ENCODE data around the gene PLG. TPM values are rescaled to one million over a fixed set of nuclear protein-coding genes. Genes with fewer than 3 reads are reported as not detected.

The PLG gene
- total and polyA plus RNA-seq, 2 experiments from 2014 or later, result 0.29 TPM; not detected in 1

GRCh38 chr6:160755165-160755564 is 53.1 kb downstream of the PLG start:
- no peak overlapping the region for H3K9ac ChIP-seq
- TF ChIP-seq EZH2 (IDR thresholded peaks at IDR 0.05; ENCODE audit: insufficient read depth, poor library complexity, severe bottlenecking) (no peak), EZH2phosphoT487 (IDR thresholded peaks at IDR 0.05; ENCODE audit: insufficient read depth, low read depth) (no peak)
- no peaks in the 10 kb centered on the region for H3F3A ChIP-seq (ENCODE audit: insufficient read depth)
- H2AFZ ChIP-seq, result no peak overlapping the region
- peaks cover 3% of the 10 kb centered on the region for H3K27me3 ChIP-seq (replicated peaks; ENCODE audit: insufficient read depth)
- H3K9me3 ChIP-seq (ENCODE audit: low read depth), result no peaks in the 10 kb centered on the region
- no peak overlapping the region for H3K4me2 ChIP-seq (ENCODE audit: unreplicated experiment)
- no peak overlapping the region for H3K4me3 ChIP-seq
- 0 to 1% methylated on average over 2 of the region's 2 CpGs for WGBS, 2 experiments (ENCODE audit: low coverage in 1 of 2, low lambda C conversion rate in 2 of 2, missing lambda C conversion rate in 2 of 2)
- H3K79me2 ChIP-seq (ENCODE audit: insufficient read depth), result no peaks in the 10 kb centered on the region
- DNase-seq, result no peak
- H3K9me2 ChIP-seq (ENCODE audit: insufficient read depth), result no peaks in the 10 kb centered on the region
- H3K36me3 ChIP-seq (ENCODE audit: low read depth), result no peaks in the 10 kb centered on the region
- H3K27ac ChIP-seq, result no peak overlapping the region
- no peaks in the 10 kb centered on the region for H3K4me1 ChIP-seq (ENCODE audit: insufficient read depth)
- H4K20me1 ChIP-seq (ENCODE audit: insufficient read depth), result no peaks in the 10 kb centered on the region
- in situ Hi-C loops (cut with MboI), result no loop called here

GRCh38 chr6:160756021-160756420 is 54.0 kb downstream of the PLG start:
- H3K4me1 ChIP-seq (ENCODE audit: insufficient read depth), result no peaks in the 10 kb centered on the region
- in situ Hi-C loops (cut with MboI), result no loop called here
- no peak overlapping the region for H3K4me3 ChIP-seq
- no peaks in the 10 kb centered on the region for H3K79me2 ChIP-seq (ENCODE audit: insufficient read depth)
- no peak overlapping the region for H3K27ac ChIP-seq
- WGBS, 2 experiments (ENCODE audit: low coverage in 1 of 2, low lambda C conversion rate in 2 of 2, missing lambda C conversion rate in 2 of 2), result 31 to 37% methylated on average over 1 of the region's 1 CpG
- no peak overlapping the region for H2AFZ ChIP-seq
- DNase-seq, result no peak
- H3K27me3 ChIP-seq (replicated peaks; ENCODE audit: insufficient read depth), result peaks cover 3% of the 10 kb centered on the region
- no peak for TF ChIP-seq EZH2phosphoT487 (IDR thresholded peaks at IDR 0.05; ENCODE audit: insufficient read depth, low read depth)
- no peak for TF ChIP-seq EZH2 (IDR thresholded peaks at IDR 0.05; ENCODE audit: insufficient read depth, poor library complexity, severe bottlenecking)
- H3K9me3 ChIP-seq (ENCODE audit: low read depth), result no peaks in the 10 kb centered on the region
- no peaks in the 10 kb centered on the region for H3K36me3 ChIP-seq (ENCODE audit: low read depth)
- no peaks in the 10 kb centered on the region for H3F3A ChIP-seq (ENCODE audit: insufficient read depth)
- H4K20me1 ChIP-seq (ENCODE audit: insufficient read depth), result no peaks in the 10 kb centered on the region
- H3K9me2 ChIP-seq (ENCODE audit: insufficient read depth), result no peaks in the 10 kb centered on the region
- no peak overlapping the region for H3K4me2 ChIP-seq (ENCODE audit: unreplicated experiment)
- H3K9ac ChIP-seq, result no peak overlapping the region

- H3K79me2 ChIP-seq (ENCODE audit: insufficient read depth), result no peaks in the 10 kb centered on the region
- no peak for TF ChIP-seq EZH2phosphoT487 (IDR thresholded peaks at IDR 0.05; ENCODE audit: insufficient read depth, low read depth)
- no peak for TF ChIP-seq EZH2 (IDR thresholded peaks at IDR 0.05; ENCODE audit: insufficient read depth, poor library complexity, severe bottlenecking)
- no peak overlapping the region for H2AFZ ChIP-seq
- H3K9ac ChIP-seq, result no peak overlapping the region
- H3K9me3 ChIP-seq (ENCODE audit: low read depth), result no peaks in the 10 kb centered on the region
- no peaks in the 10 kb centered on the region for H3F3A ChIP-seq (ENCODE audit: insufficient read depth)
- no peak overlapping the region for H3K27ac ChIP-seq
- DNase-seq, result no peak
- no peak overlapping the region for H3K4me2 ChIP-seq (ENCODE audit: unreplicated experiment)
- H4K20me1 ChIP-seq (ENCODE audit: insufficient read depth), result no peaks in the 10 kb centered on the region
- no peak overlapping the region for H3K4me3 ChIP-seq
- no peaks in the 10 kb centered on the region for H3K9me2 ChIP-seq (ENCODE audit: insufficient read depth)
- H3K27me3 ChIP-seq (replicated peaks; ENCODE audit: insufficient read depth), result peaks cover 3% of the 10 kb centered on the region
- in situ Hi-C loops (cut with MboI), result no loop called here
- no peaks in the 10 kb centered on the region for H3K36me3 ChIP-seq (ENCODE audit: low read depth)
- no peaks in the 10 kb centered on the region for H3K4me1 ChIP-seq (ENCODE audit: insufficient read depth)
- 35 to 42% methylated on average over 4 of the region's 4 CpGs for WGBS, 2 experiments (ENCODE audit: low coverage in 1 of 2, low lambda C conversion rate in 2 of 2, missing lambda C conversion rate in 2 of 2)
Observed at GRCh38 chr6:160756871-160757270, 54.8 kb downstream of the PLG start.

DNA sequence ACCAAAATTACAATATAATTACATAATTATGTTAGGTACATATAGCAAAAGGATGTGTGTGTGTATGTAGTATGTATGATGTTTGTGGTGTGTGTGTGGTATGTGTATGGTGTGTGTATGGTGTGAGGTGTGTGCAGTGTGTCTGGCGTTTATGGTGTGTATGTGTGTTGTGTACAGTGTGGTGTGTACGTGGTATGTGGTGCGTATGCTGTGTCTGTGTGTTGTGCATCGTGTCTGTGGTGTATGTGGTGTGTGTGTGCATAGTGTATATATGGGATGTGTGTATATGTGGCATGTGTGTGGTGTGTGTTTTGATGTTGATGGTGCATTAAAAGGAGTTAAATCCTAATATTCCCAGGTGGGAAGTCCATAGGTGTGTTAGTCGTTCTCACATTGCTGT is 62.8 kb downstream of the PLG start:
- 76 to 82% methylated on average over 5 of the region's 5 CpGs for WGBS, 2 experiments (ENCODE audit: low coverage in 1 of 2, low lambda C conversion rate in 2 of 2, missing lambda C conversion rate in 2 of 2)
- Histone ChIP-seq H3K36me3 (ENCODE audit: low read depth) (no peaks in the 10 kb centered on the region), H3K9me2 (ENCODE audit: insufficient read depth) (no peaks in the 10 kb centered on the region), H4K20me1 (ENCODE audit: insufficient read depth) (no peaks in the 10 kb centered on the region), H3K9me3 (ENCODE audit: low read depth) (no peaks in the 10 kb centered on the region), H3K4me2 (ENCODE audit: unreplicated experiment) (no peak overlapping the region), H3K27ac (no peak overlapping the region), H3K9ac (no peak overlapping the region), H3K79me2 (ENCODE audit: insufficient read depth) (no peaks in the 10 kb centered on the region), H2AFZ (no peak overlapping the region), H3F3A (ENCODE audit: insufficient read depth) (no peaks in the 10 kb centered on the region), H3K27me3 (replicated peaks; ENCODE audit: insufficient read depth) (no peaks in the 10 kb centered on the region; the same call in 1 of the 2 replicates), H3K4me3 (no peak overlapping the region), H3K4me1 (ENCODE audit: insufficient read depth) (peaks cover 3% of the 10 kb centered on the region; the same call in 1 of the 2 replicates)
- in situ Hi-C loops (cut with MboI), result no loop called here
- TF ChIP-seq EZH2phosphoT487 (IDR thresholded peaks at IDR 0.05; ENCODE audit: insufficient read depth, low read depth) (no peak), EZH2 (IDR thresholded peaks at IDR 0.05; ENCODE audit: insufficient read depth, poor library complexity, severe bottlenecking) (no peak)
- no peak for DNase-seq

GRCh38 chr6:160765412-160765811 is 63.4 kb downstream of the PLG start:
- Histone ChIP-seq H3K36me3 (ENCODE audit: low read depth) (no peaks in the 10 kb centered on the region), H3K4me2 (ENCODE audit: unreplicated experiment) (no peak overlapping the region), H3K27me3 (replicated peaks; ENCODE audit: insufficient read depth) (no peaks in the 10 kb centered on the region; the same call in 1 of the 2 replicates), H3K79me2 (ENCODE audit: insufficient read depth) (no peaks in the 10 kb centered on the region), H3F3A (ENCODE audit: insufficient read depth) (no peaks in the 10 kb centered on the region), H3K27ac (no peak overlapping the region), H4K20me1 (ENCODE audit: insufficient read depth) (no peaks in the 10 kb centered on the region), H3K9me2 (ENCODE audit: insufficient read depth) (no peaks in the 10 kb centered on the region), H3K9ac (no peak overlapping the region), H3K4me1 (ENCODE audit: insufficient read depth) (peaks cover 3% of the 10 kb centered on the region; the same call in 1 of the 2 replicates), H3K4me3 (no peak overlapping the region), H3K9me3 (ENCODE audit: low read depth) (no peaks in the 10 kb centered on the region), H2AFZ (no peak overlapping the region)
- in situ Hi-C loops (cut with MboI), result no loop called here
- TF ChIP-seq EZH2 (IDR thresholded peaks at IDR 0.05; ENCODE audit: insufficient read depth, poor library complexity, severe bottlenecking) (no peak), EZH2phosphoT487 (IDR thresholded peaks at IDR 0.05; ENCODE audit: insufficient read depth, low read depth) (no peak)
- WGBS, 2 experiments (ENCODE audit: low coverage in 1 of 2, low lambda C conversion rate in 2 of 2, missing lambda C conversion rate in 2 of 2), result 76 to 80% methylated on average over 8 of the region's 8 CpGs
- no peak for DNase-seq

Data from GM23248 (cell line).